Measurements from ENCODE around the gene COQ10A. TPM values are rescaled to one million over a fixed set of nuclear protein-coding genes. Genes with fewer than 3 reads are reported as not detected.

The COQ10A gene
- total RNA-seq, 4 donors from 2014 or later = 6.7 to 51.5 (median 27.9) TPM

GRCh38 chr12:56237552-56237951 lies 29.2 kb upstream of the COQ10A start:
- WGBS, 2 donors (ENCODE audit: low coverage in 1 of 2) = 60 to 70% methylated on average over 2 to 11 of the region's 11 CpGs
- intact Hi-C loops (cut with DNase I; ENCODE audit: low total_unique reads) (no loop called here), in situ Hi-C loops (cut with MboI; ENCODE audit: low pct_ligation_motif_present in 1 of 4, low pct_unique_long_range_greater_than_20kb in 1 of 4, low sequenced_read_pairs in 3 of 4) (no loop called here)
- no peak overlapping the region for H3K4me3 ChIP-seq
- no peak for TF ChIP-seq POLR2A (IDR thresholded peaks at IDR 0.05)
- no peak for TF ChIP-seq CTCF (IDR thresholded peaks at IDR 0.05)
- TF ChIP-seq EP300 (IDR thresholded peaks at IDR 0.05; ENCODE audit: low read depth) = no peak
- TF ChIP-seq POLR2AphosphoS5 (IDR thresholded peaks at IDR 0.05) = no peak
- H3K27me3 ChIP-seq = no peaks in the 10 kb centered on the region
- no peak overlapping the region for H3K27ac ChIP-seq
- no peaks in the 10 kb centered on the region for H3K4me1 ChIP-seq
- no peaks in the 10 kb centered on the region for H3K9me3 ChIP-seq
- no peak for DNase-seq
- peaks cover 0 to 16% (median 7%) of the 10 kb centered on the region in 4 donors for H3K36me3 ChIP-seq

GRCh38 chr12:56241424-56242303 lies 25.1 kb upstream of the COQ10A start:
- H3K36me3 ChIP-seq = peaks cover 0 to 48% (median 24%) of the 10 kb centered on the region in 4 donors
- intact Hi-C loops (cut with DNase I; ENCODE audit: low total_unique reads) = no loop called here
- no peaks in the 10 kb centered on the region for H3K9me3 ChIP-seq
- DNase-seq = no peak
- in situ Hi-C loops (cut with MboI; ENCODE audit: low pct_ligation_motif_present in 1 of 4, low pct_unique_long_range_greater_than_20kb in 1 of 4, low sequenced_read_pairs in 3 of 4) = no loop called here
- no peak overlapping the region for H3K4me3 ChIP-seq
- no peaks in the 10 kb centered on the region for H3K4me1 ChIP-seq
- 74 to 90% methylated on average over 3 to 9 of the region's 9 CpGs for WGBS, 2 donors (ENCODE audit: low coverage in 1 of 2)
- H3K27ac ChIP-seq = no peak overlapping the region
- H3K27me3 ChIP-seq = no peaks in the 10 kb centered on the region
- TF ChIP-seq CTCF (IDR thresholded peaks at IDR 0.05) (no peak), EP300 (IDR thresholded peaks at IDR 0.05; ENCODE audit: low read depth) (no peak), POLR2AphosphoS5 (IDR thresholded peaks at IDR 0.05) (no peak), POLR2A (IDR thresholded peaks at IDR 0.05) (no peak)

GRCh38 chr12:56242986-56243385 lies 23.8 kb upstream of the COQ10A start:
- H3K9me3 ChIP-seq = no peaks in the 10 kb centered on the region
- H3K4me3 ChIP-seq = no peak overlapping the region
- WGBS, 2 donors (ENCODE audit: low coverage in 1 of 2) = 41 to 84% methylated on average over 2 to 13 of the region's 13 CpGs
- H3K27me3 ChIP-seq = no peaks in the 10 kb centered on the region
- no peaks in the 10 kb centered on the region for H3K4me1 ChIP-seq
- intact Hi-C loops (cut with DNase I; ENCODE audit: low total_unique reads) (no loop called here), in situ Hi-C loops (cut with MboI; ENCODE audit: low pct_ligation_motif_present in 1 of 4, low pct_unique_long_range_greater_than_20kb in 1 of 4, low sequenced_read_pairs in 3 of 4) (no loop called here)
- peaks cover 0 to 58% (median 27%) of the 10 kb centered on the region in 4 donors for H3K36me3 ChIP-seq
- no peak for DNase-seq
- no peak overlapping the region for H3K27ac ChIP-seq
- TF ChIP-seq CTCF (IDR thresholded peaks at IDR 0.05) = no peak
- no peak for TF ChIP-seq EP300 (IDR thresholded peaks at IDR 0.05; ENCODE audit: low read depth)
- TF ChIP-seq POLR2AphosphoS5 (IDR thresholded peaks at IDR 0.05) = no peak
- TF ChIP-seq POLR2A (IDR thresholded peaks at IDR 0.05) = no peak

- 33 to 89% methylated on average over 1 to 3 of the region's 3 CpGs for WGBS, 2 donors (ENCODE audit: low coverage in 1 of 2)
- no peak for DNase-seq
- intact Hi-C loops (cut with DNase I; ENCODE audit: low total_unique reads) = no loop called here
Observed at GRCh38 chr12:56243731-56244181, 23.0 kb upstream of the COQ10A start.

More at GRCh38 chr12:56243731-56244181, 23.0 kb upstream of the COQ10A start:
- in situ Hi-C loops (cut with MboI; ENCODE audit: low pct_ligation_motif_present in 1 of 4, low pct_unique_long_range_greater_than_20kb in 1 of 4, low sequenced_read_pairs in 3 of 4) = no loop called here
- H3K4me1 ChIP-seq = no peaks in the 10 kb centered on the region
- peaks cover 0 to 65% (median 33%) of the 10 kb centered on the region in 4 donors for H3K36me3 ChIP-seq
- H3K27ac ChIP-seq = no peak overlapping the region
- no peaks in the 10 kb centered on the region for H3K27me3 ChIP-seq
- no peaks in the 10 kb centered on the region for H3K9me3 ChIP-seq
- TF ChIP-seq CTCF (IDR thresholded peaks at IDR 0.05) (no peak), POLR2AphosphoS5 (IDR thresholded peaks at IDR 0.05) (no peak), EP300 (IDR thresholded peaks at IDR 0.05; ENCODE audit: low read depth) (no peak), POLR2A (IDR thresholded peaks at IDR 0.05) (no peak)
- no peak overlapping the region for H3K4me3 ChIP-seq
